H1 (cell line): ENCODE measurements around the gene FXYD7. TPM values are rescaled to one million over a fixed set of nuclear protein-coding genes. Genes with fewer than 3 reads are reported as not detected.

Experiments
- CTCF ChIP-seq, 3 experiments: IDR thresholded peaks; 1 replicate in 2 of 3; 2 replicates in 1 of 3; pipeline versions ENCODE4 v1.5.1 to v1.6.1; 2011; ENCODE audit warnings: low read length in 3 of 3, mild to moderate bottlenecking in 3 of 3, inconsistent platforms in 2 of 3, low read depth in 1 of 3, moderate library complexity in 1 of 3; ENCODE audit not compliant: insufficient read depth in 1 of 3; ENCODE audit errors: control extremely low read depth in 1 of 3
- EP300 ChIP-seq, 2 experiments: IDR thresholded peaks; 1 replicate in 1 of 2; 2 replicates in 1 of 2; pipeline ENCODE4 v1.6.1; 2011 to 2012; ENCODE audit warnings: low read depth in 2 of 2, low read length in 2 of 2, mild to moderate bottlenecking in 2 of 2, borderline replicate concordance in 1 of 2, inconsistent platforms in 1 of 2, moderate library complexity in 1 of 2
- HDAC2 ChIP-seq, 2 experiments: fragments of 300-600 bp in 1 of 2; sonication (generic) in 1 of 2; IDR thresholded peaks; 2 replicates each; pipeline ENCODE4 v1.6.1; 2011 to 2012; ENCODE audit warnings: low read depth in 2 of 2, low read length in 2 of 2, mild to moderate bottlenecking in 2 of 2, moderate library complexity in 2 of 2, borderline replicate concordance in 1 of 2, inconsistent platforms in 1 of 2
- HDAC6 ChIP-seq: IDR thresholded peaks from one replicate; pipeline ENCODE4 v1.7.1; 2012; ENCODE audit warnings: low read depth, mild to moderate bottlenecking, inconsistent platforms, low read length, moderate library complexity
- NANOG ChIP-seq: IDR thresholded peaks from 2 replicates; pipeline ENCODE4 v1.6.1; 2011; ENCODE audit warnings: low read length, low read depth, mild to moderate bottlenecking, inconsistent platforms; ENCODE audit not compliant: insufficient read depth, poor library complexity, severe bottlenecking
- SUZ12 ChIP-seq: fragments of 200-600 bp; sonication (generic); IDR thresholded peaks from 2 replicates; pipeline ENCODE4 v1.6.1; 2012; ENCODE audit warnings: mild to moderate bottlenecking, inconsistent platforms, low read length, moderate library complexity, mixed read lengths
- polyA plus RNA-seq, 7 experiments: library from polyadenylated mRNA; depleted of rRNA in 3 of 7; stranded (reverse) in 5 of 7; unstranded in 2 of 7; fragments of >200 nt in 5 of 7; fragments of 200-250 nt in 2 of 7; gene quantifications; 1 replicate in 5 of 7; 2 replicates in 1 of 7; 4 replicates in 1 of 7; pipeline versions ENCODE4 v1.2.1 to v1.2.3, GENCODE V29; 2011 to 2013; ENCODE audit warnings: missing spikeins in 2 of 7, mixed read lengths in 2 of 7
- total RNA-seq: library from RNA; stranded (reverse); fragmentation: NEBNext Ultra II Directional; extraction: Animal tissue kit (Norgen Biotek cat#: 25700); gene quantifications from 2 replicates; pipeline ENCODE4 v1.2.1, GENCODE V29; 2021

Gene FXYD7
- total and polyA plus RNA-seq, 2 of the 8 experiments (the other 6 are each of a cell fraction or from before 2014, with no cell fraction given): 12.1 to 14.3 TPM

- TF ChIP-seq NANOG: no peak
- TF ChIP-seq SUZ12: no peak
- TF ChIP-seq HDAC6: no peak
- TF ChIP-seq EP300 (IDR thresholded peaks at IDR 0.05; ENCODE audit: borderline replicate concordance in 1 of 2, low read depth in 2 of 2, low read length in 2 of 2): no peak
- no peak for TF ChIP-seq CTCF (IDR thresholded peaks at IDR 0.05; ENCODE audit: control extremely low read depth in 1 of 3, insufficient read depth in 1 of 3, low read depth in 1 of 3, low read length in 3 of 3)
- TF ChIP-seq HDAC2 (IDR thresholded peaks at IDR 0.05; ENCODE audit: borderline replicate concordance in 1 of 2, low read depth in 2 of 2, low read length in 2 of 2): no peak
Measured at GRCh38 chr19:35134601-35135242, 8.3 kb upstream of the FXYD7 start, which contains the start of gene LGI4 (continued).
